Measurements from ENCODE around the gene NUP107.

DNA sequence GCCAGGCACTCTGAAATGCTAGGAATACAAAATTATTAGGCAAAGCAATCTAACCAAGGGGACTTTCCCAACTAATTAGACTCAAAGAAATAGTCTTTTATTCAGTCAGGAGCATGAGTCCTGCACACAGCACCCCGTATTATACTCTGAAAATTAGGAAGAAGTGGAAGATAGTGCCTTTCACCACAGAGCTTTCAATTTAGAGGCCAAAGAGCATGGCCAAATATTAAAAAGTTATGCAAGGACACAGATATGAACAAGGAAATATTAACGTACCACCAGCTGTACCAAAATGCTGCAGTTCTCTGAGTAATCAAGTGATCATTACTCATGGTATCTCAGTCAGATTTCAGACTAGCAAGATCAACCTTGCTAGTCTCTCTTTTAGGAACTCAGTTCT lies 98.6 kb downstream of the NUP107 start:
- TF ChIP-seq, protein P1, sequence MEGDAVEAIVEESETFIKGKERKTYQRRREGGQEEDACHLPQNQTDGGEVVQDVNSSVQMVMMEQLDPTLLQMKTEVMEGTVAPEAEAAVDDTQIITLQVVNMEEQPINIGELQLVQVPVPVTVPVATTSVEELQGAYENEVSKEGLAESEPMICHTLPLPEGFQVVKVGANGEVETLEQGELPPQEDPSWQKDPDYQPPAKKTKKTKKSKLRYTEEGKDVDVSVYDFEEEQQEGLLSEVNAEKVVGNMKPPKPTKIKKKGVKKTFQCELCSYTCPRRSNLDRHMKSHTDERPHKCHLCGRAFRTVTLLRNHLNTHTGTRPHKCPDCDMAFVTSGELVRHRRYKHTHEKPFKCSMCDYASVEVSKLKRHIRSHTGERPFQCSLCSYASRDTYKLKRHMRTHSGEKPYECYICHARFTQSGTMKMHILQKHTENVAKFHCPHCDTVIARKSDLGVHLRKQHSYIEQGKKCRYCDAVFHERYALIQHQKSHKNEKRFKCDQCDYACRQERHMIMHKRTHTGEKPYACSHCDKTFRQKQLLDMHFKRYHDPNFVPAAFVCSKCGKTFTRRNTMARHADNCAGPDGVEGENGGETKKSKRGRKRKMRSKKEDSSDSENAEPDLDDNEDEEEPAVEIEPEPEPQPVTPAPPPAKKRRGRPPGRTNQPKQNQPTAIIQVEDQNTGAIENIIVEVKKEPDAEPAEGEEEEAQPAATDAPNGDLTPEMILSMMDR (IDR thresholded peaks at IDR 0.05; ENCODE audit: low read depth, low read length, poor library complexity, severe bottlenecking), result no peak
- TF ChIP-seq EZH2phosphoT487 (IDR thresholded peaks at IDR 0.05; ENCODE audit: borderline replicate concordance, low read length), result no peak

Data from DOHH2 (cell line).